Measurements from ENCODE around the gene ENPP3. TPM values are rescaled to one million over a fixed set of nuclear protein-coding genes. Genes with fewer than 3 reads are reported as not detected.

Gene ENPP3
- total and polyA plus RNA-seq, 2 of the 13 experiments (the other 11 are each of a cell fraction or from before 2014, with no cell fraction given), result 40.0 to 75.4 TPM

- POLR2A ChIA-PET, result no interaction called here
- 76% methylated on average over 2 of the region's 2 CpGs for WGBS (ENCODE audit: low lambda C conversion rate)
- in situ Hi-C loops (cut with HindIII; ENCODE audit: extremely low pct_ligation_motif_present, low pct_unique_long_range_greater_than_20kb), result loop anchor here (25.0 kb wide), 1 partner anchor 530 kb away; no protein-coding TSS in a partner anchor
- TF ChIP-seq CSRNP1 (CRISPR knock-in tag; IDR thresholded peaks at IDR 0.05), result no peak
- no peak for TF ChIP-seq ATF1 (CRISPR knock-in tag; IDR thresholded peaks at IDR 0.05)
- TF ChIP-seq PRDM10 (CRISPR knock-in tag; IDR thresholded peaks at IDR 0.05; ENCODE audit: low read depth), result no peak
- TF ChIP-seq RAD21 (CRISPR knock-in tag; IDR thresholded peaks at IDR 0.05), result no peak
- no peak for TF ChIP-seq ZMYM4 (CRISPR knock-in tag; IDR thresholded peaks at IDR 0.05)
- no peak for TF ChIP-seq ZBTB3 (CRISPR knock-in tag; IDR thresholded peaks at IDR 0.05; ENCODE audit: borderline replicate concordance, low read depth)
- TF ChIP-seq MEIS2 (CRISPR knock-in tag; IDR thresholded peaks at IDR 0.05), result no peak
- no peak for TF ChIP-seq ZNF558 (CRISPR knock-in tag; IDR thresholded peaks at IDR 0.05; ENCODE audit: borderline replicate concordance)
- TF ChIP-seq KDM5B (CRISPR knock-in tag; IDR thresholded peaks at IDR 0.05; ENCODE audit: borderline replicate concordance), result no peak
- TF ChIP-seq ZNF432 (CRISPR knock-in tag; IDR thresholded peaks at IDR 0.05; ENCODE audit: borderline replicate concordance), result no peak
- TF ChIP-seq ZNF598 (CRISPR knock-in tag; IDR thresholded peaks at IDR 0.05; ENCODE audit: borderline replicate concordance), result no peak
- TF ChIP-seq SRSF4 (IDR thresholded peaks at IDR 0.05; ENCODE audit: low read depth, low read length, poor library complexity, severe bottlenecking), result no peak
- no peak for TF ChIP-seq ARHGAP35 (CRISPR knock-in tag; IDR thresholded peaks at IDR 0.05; ENCODE audit: borderline replicate concordance)
- TF ChIP-seq KLF11 (CRISPR knock-in tag; IDR thresholded peaks at IDR 0.05), result no peak
- no peak for TF ChIP-seq ZSCAN9 (CRISPR knock-in tag; IDR thresholded peaks at IDR 0.05; ENCODE audit: borderline replicate concordance)
- no peak for TF ChIP-seq MED1 (CRISPR knock-in tag; IDR thresholded peaks at IDR 0.05)
- TF ChIP-seq NCOA2 (CRISPR knock-in tag; IDR thresholded peaks at IDR 0.05), result no peak
These were observed 45.3 kb downstream of the ENPP3 start for GRCh38 chr6:131682442-131682841.

More at GRCh38 chr6:131682442-131682841, 45.3 kb downstream of the ENPP3 start:
- H4K20me1 ChIP-seq (ENCODE audit: insufficient read depth, low read length), result no peaks in the 10 kb centered on the region
- DNase-seq (ENCODE audit: low spot score) (no peak), FAIRE-seq (no peak), ATAC-seq (no peak)
- CTCF ChIA-PET (ENCODE audit: low intra/inter-chr PET ratio, low total read pairs), result no interaction called here
- H3K79me2 ChIP-seq (ENCODE audit: insufficient read depth, low read length), result no peaks in the 10 kb centered on the region
- no TSS peak for BruUV-seq (replicated peaks)
- intact Hi-C loops (cut with micrococcal nuclease; ENCODE audit: unreplicated experiment), result no loop called here
- H3K4me3 ChIP-seq (replicated peaks in 1 of 3; ENCODE audit: insufficient read depth in 1 of 3, low read depth in 2 of 3, low read length in 3 of 3), result no peak overlapping the region
- no peak overlapping the region for H3K27ac ChIP-seq (ENCODE audit: extremely low read length, insufficient read depth, low read length)
- no peaks in the 10 kb centered on the region for H3K4me1 ChIP-seq (ENCODE audit: insufficient read depth, low read length)
- H3K27me3 ChIP-seq (ENCODE audit: control insufficient read depth in 1 of 2, insufficient read depth in 2 of 2, low read length in 2 of 2), result no peaks in the 10 kb centered on the region
- no peak overlapping the region for H3K9ac ChIP-seq (ENCODE audit: insufficient read depth, low read depth, low read length)
- peaks cover 20 to 82% of the 10 kb centered on the region in 2 experiments for H3K36me3 ChIP-seq (replicated peaks in 1 of 2; ENCODE audit: control insufficient read depth in 1 of 2, insufficient read depth in 2 of 2, low read length in 2 of 2)
- H3K4me2 ChIP-seq (ENCODE audit: low read depth, low read length), result no peak overlapping the region
- no peak overlapping the region for H2AFZ ChIP-seq (ENCODE audit: low read length)
- H3K9me3 ChIP-seq (ENCODE audit: low read length), result no peaks in the 10 kb centered on the region
